H9 (cell line): ENCODE data around the gene RHBDD3. TPM values are rescaled to one million over a fixed set of nuclear protein-coding genes. Genes with fewer than 3 reads are reported as not detected.

ENCODE experiments used
- DNase-seq: peaks from one replicate; pipeline ENCODE4 v3.0.0-alpha.2; 2017
- H2AFZ ChIP-seq: one replicate; pipeline ENCODE4 v1.6.1; 2013; ENCODE audit warnings: mild to moderate bottlenecking, low read length, control low read depth, moderate library complexity
- H2AK5ac ChIP-seq: 2 replicates; pipeline ENCODE4 v1.6.1; 2013; ENCODE audit warnings: low read length, control low read depth, mixed read lengths; ENCODE audit not compliant: insufficient read length
- H2BK120ac ChIP-seq: one replicate; pipeline ENCODE4 v1.6.1; 2013; ENCODE audit warnings: low read depth, mild to moderate bottlenecking, low read length, control low read depth, inconsistent platforms; ENCODE audit not compliant: poor library complexity, severe bottlenecking
- H2BK12ac ChIP-seq: 2 replicates; pipeline ENCODE4 v1.6.1; 2013; ENCODE audit warnings: low read length, control low read depth, mixed read lengths, low read depth; ENCODE audit not compliant: insufficient read length
- H2BK15ac ChIP-seq: 2 replicates; pipeline ENCODE4 v1.6.1; 2013; ENCODE audit warnings: low read depth, low read length, control low read depth
- H2BK20ac ChIP-seq: one replicate; pipeline ENCODE4 v1.6.1; 2013; ENCODE audit warnings: low read depth, mild to moderate bottlenecking, low read length, control low read depth, inconsistent platforms; ENCODE audit not compliant: poor library complexity, severe bottlenecking
- H2BK5ac ChIP-seq: 2 replicates; pipeline ENCODE4 v1.6.1; 2013; ENCODE audit warnings: low read length, control low read depth, mixed read lengths; ENCODE audit not compliant: insufficient read length
- H3K14ac ChIP-seq: 2 replicates; pipeline ENCODE4 v1.6.1; 2013; ENCODE audit warnings: low read length, control low read depth; ENCODE audit not compliant: insufficient read depth
- H3K18ac ChIP-seq: 2 replicates; pipeline ENCODE4 v1.6.1; 2013; ENCODE audit warnings: low read depth, mild to moderate bottlenecking, mixed read lengths, low read length, control low read depth; ENCODE audit not compliant: insufficient read length
- H3K23ac ChIP-seq: 2 replicates; pipeline ENCODE4 v1.6.1; 2013; ENCODE audit warnings: low read length, control low read depth, mixed read lengths, low read depth; ENCODE audit not compliant: insufficient read length
- H3K23me2 ChIP-seq: 2 replicates; pipeline ENCODE4 v1.6.1; 2013; ENCODE audit warnings: low read depth, mild to moderate bottlenecking, mixed read lengths, low read length, control low read depth; ENCODE audit not compliant: insufficient read length, poor library complexity, severe bottlenecking
- H3K27ac ChIP-seq: 2 replicates; pipeline ENCODE4 v1.5.1; 2013; ENCODE audit warnings: low read length, control low read depth, mixed read lengths, low read depth; ENCODE audit not compliant: insufficient read length
- H3K27me3 ChIP-seq: 2 replicates; pipeline ENCODE4 v1.6.1; 2013; ENCODE audit warnings: low read length, control low read depth, inconsistent platforms; ENCODE audit not compliant: insufficient read depth
- H3K4ac ChIP-seq: 2 replicates; pipeline ENCODE4 v1.6.1; 2013; ENCODE audit warnings: low read depth, mild to moderate bottlenecking, control low read depth, inconsistent platforms, low read length, moderate library complexity
- H3K4me1 ChIP-seq: 2 replicates; pipeline ENCODE4 v1.6.1; 2013; ENCODE audit warnings: low read length, control low read depth, inconsistent platforms; ENCODE audit not compliant: insufficient read depth
- H3K4me2 ChIP-seq: 2 replicates; pipeline ENCODE4 v1.6.1; 2013; ENCODE audit warnings: low read length, control low read depth, mixed read lengths; ENCODE audit not compliant: insufficient read length, insufficient read depth
- H3K56ac ChIP-seq: 2 replicates; pipeline ENCODE4 v1.6.1; 2013; ENCODE audit warnings: low read depth, mild to moderate bottlenecking, mixed read lengths, low read length, control low read depth; ENCODE audit not compliant: insufficient read length
- H3K79me1 ChIP-seq: 2 replicates; pipeline ENCODE4 v1.6.1; 2013; ENCODE audit warnings: low read depth, mild to moderate bottlenecking, moderate library complexity, low read length, control low read depth, inconsistent platforms; ENCODE audit not compliant: insufficient read depth, poor library complexity, severe bottlenecking
- H3K79me2 ChIP-seq: 2 replicates; pipeline ENCODE4 v1.6.1; 2013; ENCODE audit warnings: low read length, control low read depth, inconsistent platforms; ENCODE audit not compliant: insufficient read depth
- H3K9ac ChIP-seq: 2 replicates; pipeline ENCODE4 v1.6.1; 2013; ENCODE audit warnings: low read length, control low read depth, mixed read lengths; ENCODE audit not compliant: insufficient read length; ENCODE audit errors: extremely low read depth
- H3K9me3 ChIP-seq: one replicate; pipeline ENCODE4 v1.6.1; 2013; ENCODE audit warnings: low read depth, low read length, inconsistent platforms; ENCODE audit not compliant: control insufficient read depth
- H3T11ph ChIP-seq: one replicate; pipeline ENCODE4 v1.6.1; 2013; ENCODE audit warnings: mild to moderate bottlenecking, low read length, control low read depth, inconsistent platforms
- H4K20me1 ChIP-seq: one replicate; pipeline ENCODE4 v1.6.1; 2013; ENCODE audit not compliant: control insufficient read depth, insufficient read length, insufficient read depth
- H4K5ac ChIP-seq: 2 replicates; pipeline ENCODE4 v1.6.1; 2013; ENCODE audit warnings: low read depth, mild to moderate bottlenecking, mixed read lengths, low read length, control low read depth; ENCODE audit not compliant: insufficient read length
- H4K8ac ChIP-seq: replicated peaks from 2 replicates; pipeline ENCODE4 v1.6.1; 2013; ENCODE audit warnings: low read length, control low read depth, mixed read lengths, low read depth; ENCODE audit not compliant: insufficient read length
- H4K91ac ChIP-seq: 2 replicates; pipeline ENCODE4 v1.6.1; 2013; ENCODE audit warnings: low read depth, mild to moderate bottlenecking, moderate library complexity, mixed read lengths, low read length, control low read depth; ENCODE audit not compliant: insufficient read length
- H3K27ac Mint-ChIP-seq, 3 experiments: 2 replicates in 2 of 3; 3 replicates in 1 of 3; pipeline ENCODE4 v1.8.0; 2020 to 2021; ENCODE audit warnings: mixed read lengths in 3 of 3, mild to moderate bottlenecking in 1 of 3, moderate library complexity in 1 of 3
- H3K27me3 Mint-ChIP-seq: 2 replicates; pipeline ENCODE4 v1.8.0; 2021; ENCODE audit warnings: low read depth, mild to moderate bottlenecking, moderate library complexity, mixed read lengths
- H3K36me3 Mint-ChIP-seq, 3 experiments: 2 replicates in 2 of 3; 3 replicates in 1 of 3; pipeline ENCODE4 v1.8.0; 2020 to 2021; ENCODE audit warnings: low read depth in 3 of 3, mixed read lengths in 3 of 3; ENCODE audit not compliant: insufficient read depth in 1 of 3
- H3K4me1 Mint-ChIP-seq, 2 experiments: 2 replicates each; pipeline ENCODE4 v1.8.0; 2020; ENCODE audit warnings: mixed read lengths in 2 of 2
- H3K4me3 Mint-ChIP-seq, 2 experiments: 2 replicates in 1 of 2; 3 replicates in 1 of 2; pipeline ENCODE4 v1.8.0; 2020 to 2021; ENCODE audit warnings: mild to moderate bottlenecking in 2 of 2, mixed read lengths in 2 of 2, moderate library complexity in 1 of 2
- H3K9me3 Mint-ChIP-seq, 2 experiments: 2 replicates in 1 of 2; 3 replicates in 1 of 2; pipeline ENCODE4 v1.8.0; 2020; ENCODE audit warnings: mild to moderate bottlenecking in 2 of 2, mixed read lengths in 2 of 2, moderate library complexity in 1 of 2
- CTCF ChIP-seq: fragments of 200-600 bp; sonication (generic); conservative IDR thresholded peaks from 3 replicates; pipeline ENCODE4 v1.8.0; 2021; ENCODE audit warnings: antibody characterized with exemption, mild to moderate bottlenecking
- WGBS: extraction: QIAGEN DNeasy Blood & Tissue Kit; methylation state at CpG from one replicate; pipeline ENCODE4 v1.1.7; 2013; ENCODE audit warnings: missing lambda C conversion rate, low lambda C conversion rate, mixed read lengths; ENCODE audit not compliant: insufficient read length; ENCODE audit errors: extremely low coverage; 5-methylcytosine and 5-hydroxymethylcytosine counted together
- total RNA-seq: library from RNA; stranded (reverse); gene quantifications from 2 replicates; pipeline ENCODE4 v1.2.1, GENCODE V29; 2021

RHBDD3 gene
- total RNA-seq, 1 experiment from 2014 or later, result 99.7 TPM

GRCh38 chr22:29298641-29299040 is 30.9 kb upstream of the RHBDD3 start:
- Histone ChIP-seq H2BK120ac (no peak overlapping the region), H3K23ac (no peak overlapping the region), H3K18ac (no peak overlapping the region), H3K4me1 (no peaks in the 10 kb centered on the region), H2AK5ac (no peak overlapping the region), H3K23me2 (no peaks in the 10 kb centered on the region), H3K9me3 (no peaks in the 10 kb centered on the region), H4K5ac (no peak overlapping the region), H3K79me2 (no peaks in the 10 kb centered on the region), H3K79me1 (no peaks in the 10 kb centered on the region), H3K56ac (no peak overlapping the region), H2AFZ (no peak overlapping the region), H2BK5ac (no peak overlapping the region), H2BK15ac (no peak overlapping the region), H3K4me2 (no peak overlapping the region), H2BK20ac (no peak overlapping the region), H3K27me3 (no peaks in the 10 kb centered on the region), H4K91ac (no peak overlapping the region), H3K27ac (no peak overlapping the region), H4K8ac (no peak overlapping the region), H3K14ac (no peak overlapping the region), H3K9ac (no peak overlapping the region), H3K4ac (no peak overlapping the region), H4K20me1 (no peaks in the 10 kb centered on the region), H2BK12ac (no peak overlapping the region), H3T11ph (no peak overlapping the region)
- TF ChIP-seq CTCF, result no peak
- no peak for DNase-seq
- H3K4me3 Mint-ChIP-seq, result no peak overlapping the region
- no peaks in the 10 kb centered on the region; the same call in none of the 2 replicates for H3K27me3 Mint-ChIP-seq
- H3K4me1 Mint-ChIP-seq, result peaks cover 3 to 8% of the 10 kb centered on the region in 2 experiments; a peak in 2 of 4 replicates
- WGBS, result no CpG with 5 or more reads among the region's 8 CpGs
- no peaks in the 10 kb centered on the region for H3K9me3 Mint-ChIP-seq
- H3K36me3 Mint-ChIP-seq, result peaks cover 54 to 78% (median 62%) of the 10 kb centered on the region in 3 experiments
- H3K27ac Mint-ChIP-seq, result peak overlapping the region in 1 of 3 experiments; percentile 74; a peak in 1 of 7 replicates
